HG03520 (cell line): Measurements from ENCODE around the gene STRN3.
A peak's percentile ranks its signal among the peaks of the same experiment; 100 is the strongest.
"Not testable (repeated sequence)": the region's sequence is repeated elsewhere in the genome, so short reads cannot be mapped to it uniquely, and the experiment has no call there.

Source experiments
- ATAC-seq: cut with Tn5 transposase; IDR thresholded peaks from one replicate; pipeline ENCODE4 v1.9.1; 2021; ENCODE audit warnings: mild to moderate bottlenecking, moderate library complexity; ENCODE audit not compliant: unreplicated experiment

STRN3 gene

GRCh38 chr14:31026077-31026449, at the start of gene STRN3:
STRN3 (minus strand) TSS chr14:31026379; CDS start chr14:31026185, 194 bp downstream.
- ATAC-seq, result peak; percentile 24

- ATAC-seq, result no peak
Measured at GRCh38 chr14:31075144-31075543, 49.0 kb upstream of the STRN3 start.

GRCh38 chr14:31071151-31071550, 45.0 kb upstream of the STRN3 start:
- ATAC-seq, result no peak

- ATAC-seq, result no peak
Measured at GRCh38 chr14:31070431-31070830, 44.3 kb upstream of the STRN3 start.

- ATAC-seq, result no peak
Measured at GRCh38 chr14:31069343-31069742, 43.2 kb upstream of the STRN3 start.

- no peak for ATAC-seq
Measured at GRCh38 chr14:31068235-31068634, 42.1 kb upstream of the STRN3 start.

GRCh38 chr14:31062908-31063307, 36.7 kb upstream of the STRN3 start:
- ATAC-seq, result not testable (repeated sequence)

GRCh38 chr14:31060253-31060875, 34.2 kb upstream of the STRN3 start:
- ATAC-seq, result no peak

GRCh38 chr14:31059152-31059924, 33.2 kb upstream of the STRN3 start:
- ATAC-seq, result no peak

- no peak for ATAC-seq
Measured at GRCh38 chr14:31057701-31058364, 31.7 kb upstream of the STRN3 start.

- ATAC-seq, result no peak
Measured at GRCh38 chr14:31057035-31057434, 30.9 kb upstream of the STRN3 start.

GRCh38 chr14:31052905-31053586, 26.9 kb upstream of the STRN3 start:
- ATAC-seq, result not testable (repeated sequence)

- no peak for ATAC-seq
Measured at GRCh38 chr14:31051511-31051910, 25.3 kb upstream of the STRN3 start.

GRCh38 chr14:31051023-31051422, 24.8 kb upstream of the STRN3 start:
- ATAC-seq, result no peak

GRCh38 chr14:31047503-31047902, 21.3 kb upstream of the STRN3 start:
- no peak for ATAC-seq

- ATAC-seq, result no peak
Measured at GRCh38 chr14:31045501-31046080, 19.4 kb upstream of the STRN3 start.

GRCh38 chr14:31043379-31043778, 17.2 kb upstream of the STRN3 start:
- no peak for ATAC-seq

- not testable (repeated sequence) for ATAC-seq
Measured at GRCh38 chr14:31042893-31043292, 16.7 kb upstream of the STRN3 start.

GRCh38 chr14:31042300-31042699, 16.1 kb upstream of the STRN3 start:
- ATAC-seq, result no peak

- no peak for ATAC-seq
Measured at GRCh38 chr14:31038521-31039166, 12.5 kb upstream of the STRN3 start.
